Measurements from ENCODE around the gene KLHL8. TPM values are rescaled to one million over a fixed set of nuclear protein-coding genes. Genes with fewer than 3 reads are reported as not detected.
A peak's percentile ranks its signal among the peaks of the same experiment; 100 is the strongest.

The KLHL8 gene
- total RNA-seq, 2 donors from 2014 or later: 10.6 to 11.8 TPM

DNA sequence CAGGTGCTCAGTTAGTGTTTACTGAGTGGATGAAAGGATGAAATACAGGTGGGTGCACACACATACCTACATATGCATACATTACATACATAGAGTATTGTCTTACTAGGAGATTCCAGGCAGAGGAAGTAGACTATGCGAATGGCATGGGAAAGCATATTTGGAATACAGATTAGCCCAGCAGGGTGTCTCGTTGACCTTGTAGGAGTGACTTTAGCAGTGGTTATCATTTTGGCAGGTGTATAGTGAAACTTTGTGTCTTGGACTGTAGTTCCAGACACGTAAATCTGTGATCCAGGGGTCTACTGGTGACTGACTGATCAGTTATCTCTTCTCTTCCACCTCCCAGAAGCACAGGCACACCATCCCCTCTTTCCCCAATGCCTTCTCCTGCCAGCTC is 86.3 kb downstream of the KLHL8 start:
- ATAC-seq (peak in 1 of 2 donors; percentile 43), DNase-seq (no peak)
- intact Hi-C loops (cut with DNase I): no loop called here

DNA sequence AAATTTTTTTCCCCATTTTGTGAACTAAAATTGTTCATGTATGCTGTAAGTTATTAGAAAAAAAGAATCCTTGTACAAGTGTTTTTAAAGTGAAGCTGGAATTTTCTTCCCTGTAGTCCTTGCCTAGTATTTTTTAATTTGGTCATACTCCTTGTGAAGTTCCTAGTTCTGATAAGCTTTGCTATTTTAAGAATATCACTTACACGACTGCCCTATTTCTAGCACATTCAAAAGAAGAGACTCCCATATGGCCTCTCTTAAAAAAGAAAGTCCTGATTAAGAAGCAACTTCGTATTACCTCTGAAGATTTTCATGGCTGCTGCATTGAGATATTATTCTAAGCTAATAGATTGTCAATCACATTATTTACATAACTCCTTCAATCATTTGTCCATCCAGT is 87.2 kb downstream of the KLHL8 start:
- peak; percentile 51 to 71 for ATAC-seq
- DNase-seq: no peak
- intact Hi-C loops (cut with DNase I): no loop called here

GRCh38 chr4:87132035-87132434 is 88.4 kb downstream of the KLHL8 start:
- intact Hi-C loops (cut with DNase I): no loop called here
- DNase-seq (no peak), ATAC-seq (no peak)

DNA sequence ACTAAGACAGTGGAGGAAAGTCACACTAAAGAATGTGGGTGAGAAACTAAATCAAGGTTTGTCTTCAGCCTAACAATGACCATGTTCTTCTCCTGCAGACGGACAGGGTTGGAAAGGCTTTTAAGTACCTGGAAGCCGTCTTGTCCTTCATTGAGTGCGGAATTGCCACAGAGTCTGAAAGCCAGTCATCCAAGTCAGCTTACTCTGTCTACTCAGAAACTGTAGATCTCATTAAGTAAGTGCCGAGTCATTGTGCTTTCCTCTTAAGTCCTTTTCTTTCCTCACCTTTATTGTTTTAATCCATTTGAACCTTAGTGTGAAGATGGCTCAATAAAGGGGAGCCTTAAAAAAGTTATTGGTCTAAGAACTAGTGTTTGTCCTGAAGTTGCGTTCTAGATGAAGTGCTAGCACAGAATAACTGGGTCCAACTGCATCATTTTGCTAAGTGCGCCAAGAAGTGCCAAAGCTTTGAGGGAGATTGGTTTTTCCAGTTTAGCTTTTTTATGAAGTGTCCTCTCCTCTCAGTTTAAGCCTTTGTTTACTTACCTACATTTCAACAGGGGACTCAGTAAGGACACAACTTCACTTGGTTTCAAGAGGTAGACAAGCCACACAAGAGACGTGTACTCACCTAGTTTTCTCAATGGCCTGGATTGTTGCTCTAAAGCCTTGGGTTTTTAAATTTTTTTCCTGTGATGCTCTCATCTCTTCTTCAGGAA is 89.3 kb downstream of the KLHL8 start:
- ATAC-seq (no peak), DNase-seq (no peak)
- intact Hi-C loops (cut with DNase I): no loop called here

- intact Hi-C loops (cut with DNase I): loop anchor here in 1 of 2 donors (10.0 kb wide), 1 partner anchor 205 kb away; no protein-coding TSS in a partner anchor
- ATAC-seq (no peak), DNase-seq (no peak)
Observed at GRCh38 chr4:87129681-87130080, 90.7 kb downstream of the KLHL8 start.

GRCh38 chr4:87128006-87128705 is 92.3 kb downstream of the KLHL8 start:
- ATAC-seq: no peak
- DNase-seq: no peak

GRCh38 chr4:87126056-87126455 is 94.4 kb downstream of the KLHL8 start:
- no peak for ATAC-seq
- intact Hi-C loops (cut with DNase I): loop anchor here in 1 of 2 donors (10.0 kb wide), 1 partner anchor 201 kb away; no protein-coding TSS in a partner anchor
- DNase-seq: no peak

More at GRCh38 chr4:87128006-87128705, 92.3 kb downstream of the KLHL8 start:
- intact Hi-C loops (cut with DNase I): loop anchor here in 1 of 2 donors (10.0 kb wide), 1 partner anchor 203 kb away; no protein-coding TSS in a partner anchor

- ATAC-seq (peak; percentile 25 to 32), DNase-seq (no peak)
- intact Hi-C loops (cut with DNase I): loop anchor here in 1 of 2 donors (10.0 kb wide), 1 partner anchor 197 kb away; no protein-coding TSS in a partner anchor
Observed at GRCh38 chr4:87122252-87122651, 98.2 kb downstream of the KLHL8 start.

DNA sequence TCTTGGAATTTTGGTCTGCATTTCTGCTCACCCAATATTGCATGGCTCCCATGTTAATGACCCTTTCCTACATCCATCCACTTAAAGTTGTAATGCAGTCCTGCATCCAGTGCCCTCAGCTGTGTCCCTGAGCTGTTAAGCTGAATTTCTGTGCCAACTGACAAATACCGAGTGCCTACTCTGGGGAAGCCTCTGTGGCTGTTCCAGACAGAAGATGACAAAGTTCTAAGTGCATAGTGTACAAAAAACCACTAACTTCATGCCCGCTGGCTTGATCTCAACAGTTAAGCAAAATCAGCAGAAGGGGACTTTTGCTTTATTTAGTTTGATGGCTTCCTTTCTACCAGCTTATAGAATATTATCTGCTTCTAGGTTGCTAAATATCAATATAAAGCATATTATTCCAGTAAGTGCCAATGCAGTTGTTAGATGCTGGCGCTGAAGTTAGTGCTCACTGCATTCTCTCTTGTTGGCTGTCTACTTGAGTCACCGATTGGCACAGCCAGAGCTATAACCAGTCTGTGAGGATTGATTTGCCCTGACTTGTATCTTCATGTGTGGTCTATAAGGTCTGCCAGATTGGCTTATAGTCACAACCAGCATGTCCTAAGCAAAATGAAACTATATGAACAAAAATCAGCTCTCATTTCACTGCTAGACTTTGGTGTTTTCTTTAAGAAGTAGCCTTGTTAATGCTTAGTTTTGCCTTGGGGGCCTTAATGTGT is 98.9 kb downstream of the KLHL8 start:
- ATAC-seq: peak; percentile 27 to 43
- DNase-seq: no peak
- intact Hi-C loops (cut with DNase I): loop anchor here in 1 of 2 donors (10.0 kb wide), 1 partner anchor 197 kb away; no protein-coding TSS in a partner anchor

- peak; percentile 42 for DNase-seq
- intact Hi-C loops (cut with DNase I): loop anchor here in 1 of 2 donors (10.0 kb wide), 1 partner anchor 196 kb away; no protein-coding TSS in a partner anchor
- peak; percentile 86 to 88 for ATAC-seq
Observed at GRCh38 chr4:87120411-87121162, 99.8 kb downstream of the KLHL8 start.

GRCh38 chr4:87120010-87120409 is 100.4 kb downstream of the KLHL8 start:
- intact Hi-C loops (cut with DNase I): loop anchor here in 1 of 2 donors (10.0 kb wide), 1 partner anchor 195 kb away; no protein-coding TSS in a partner anchor
- no peak for ATAC-seq
- no peak for DNase-seq

DNA sequence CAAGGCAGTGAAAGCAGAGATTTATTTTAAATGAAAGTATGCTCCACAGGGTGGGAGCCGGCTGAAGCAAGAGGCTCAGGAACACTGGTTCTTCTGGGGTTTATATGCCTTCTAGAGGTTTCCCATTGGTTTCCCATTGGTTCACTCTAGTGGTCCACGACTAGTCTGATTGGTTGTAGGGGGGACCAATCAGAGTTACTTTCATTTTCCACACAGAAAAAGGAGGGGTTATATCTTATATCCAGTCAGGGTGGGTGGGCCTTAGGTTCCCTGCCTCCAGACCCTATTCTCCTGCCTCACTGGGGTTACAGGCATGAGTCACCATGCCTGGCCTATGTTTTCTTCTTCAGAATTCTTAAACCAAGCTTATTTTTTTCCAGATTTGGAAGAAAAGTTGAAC is 101.6 kb downstream of the KLHL8 start:
- intact Hi-C loops (cut with DNase I): no loop called here
- DNase-seq (no peak), ATAC-seq (peak in 1 of 2 donors; percentile 9)

GRCh38 chr4:87118421-87118820 is 102.0 kb downstream of the KLHL8 start:
- intact Hi-C loops (cut with DNase I): no loop called here
- DNase-seq (no peak), ATAC-seq (no peak)

DNA sequence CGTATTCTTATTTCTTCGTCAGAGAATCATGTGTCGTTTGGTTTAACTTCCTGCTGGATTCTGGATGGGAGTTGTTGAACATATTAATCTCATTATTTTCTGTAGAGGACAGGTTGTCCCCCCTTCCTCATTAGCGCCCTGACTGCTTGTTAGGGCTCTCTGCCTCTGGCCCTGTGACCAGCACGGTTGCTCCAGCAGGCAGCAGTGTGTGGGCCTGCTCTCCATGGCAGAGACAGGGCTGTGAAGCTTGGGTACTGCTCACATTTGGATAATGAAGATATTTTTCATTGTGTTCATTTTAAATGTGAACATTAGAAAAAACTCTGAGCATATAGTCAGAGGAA is 102.7 kb downstream of the KLHL8 start:
- no peak for DNase-seq
- ATAC-seq: no peak
- intact Hi-C loops (cut with DNase I): no loop called here

- ATAC-seq (no peak), DNase-seq (no peak)
- intact Hi-C loops (cut with DNase I): no loop called here
Observed at GRCh38 chr4:87117051-87117731, 103.2 kb downstream of the KLHL8 start.

GRCh38 chr4:87116231-87116630 is 104.2 kb downstream of the KLHL8 start:
- DNase-seq (no peak), ATAC-seq (no peak)
- intact Hi-C loops (cut with DNase I): no loop called here

DNA sequence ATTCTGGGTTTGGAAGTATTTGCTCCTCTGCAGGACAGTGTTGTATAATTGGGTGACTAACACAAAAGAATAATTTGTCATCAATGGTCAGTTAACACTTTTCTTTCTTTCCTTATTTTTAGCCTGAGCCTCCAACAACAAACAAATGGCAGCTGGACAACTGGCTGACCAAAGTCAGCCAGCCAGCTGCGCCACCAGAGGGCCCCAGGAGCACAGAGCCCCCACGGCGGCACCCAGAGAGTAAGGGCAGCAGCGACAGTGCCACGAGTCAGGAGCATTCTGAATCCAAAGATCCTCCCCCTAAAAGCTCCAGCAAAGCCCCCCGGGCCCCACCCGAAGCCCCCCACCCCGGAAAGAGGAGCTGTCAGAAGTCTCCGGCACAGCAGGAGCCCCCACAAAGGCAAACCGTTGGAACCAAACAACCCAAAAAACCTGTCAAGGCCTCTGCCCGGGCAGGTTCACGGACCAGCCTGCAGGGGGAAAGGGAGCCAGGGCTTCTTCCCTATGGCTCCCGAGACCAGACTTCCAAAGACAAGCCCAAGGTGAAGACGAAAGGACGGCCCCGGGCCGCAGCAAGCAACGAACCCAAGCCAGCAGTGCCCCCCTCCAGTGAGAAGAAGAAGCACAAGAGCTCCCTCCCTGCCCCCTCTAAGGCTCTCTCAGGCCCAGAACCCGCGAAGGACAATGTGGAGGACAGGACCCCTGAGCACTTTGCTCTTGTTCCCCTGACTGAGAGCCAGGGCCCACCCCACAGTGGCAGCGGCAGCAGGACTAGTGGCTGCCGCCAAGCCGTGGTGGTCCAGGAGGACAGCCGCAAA is 106.0 kb downstream of the KLHL8 start:
- ATAC-seq (peak; percentile 39 to 56), DNase-seq (no peak)
- intact Hi-C loops (cut with DNase I): no loop called here

- DNase-seq (no peak), ATAC-seq (no peak)
Observed at GRCh38 chr4:87112063-87112462, 108.4 kb downstream of the KLHL8 start.

More at GRCh38 chr4:87112063-87112462, 108.4 kb downstream of the KLHL8 start:
- intact Hi-C loops (cut with DNase I): no loop called here

Data from left cardiac atrium (tissue), 4 donors.